Measurements from ENCODE around the gene CD52.

DNA sequence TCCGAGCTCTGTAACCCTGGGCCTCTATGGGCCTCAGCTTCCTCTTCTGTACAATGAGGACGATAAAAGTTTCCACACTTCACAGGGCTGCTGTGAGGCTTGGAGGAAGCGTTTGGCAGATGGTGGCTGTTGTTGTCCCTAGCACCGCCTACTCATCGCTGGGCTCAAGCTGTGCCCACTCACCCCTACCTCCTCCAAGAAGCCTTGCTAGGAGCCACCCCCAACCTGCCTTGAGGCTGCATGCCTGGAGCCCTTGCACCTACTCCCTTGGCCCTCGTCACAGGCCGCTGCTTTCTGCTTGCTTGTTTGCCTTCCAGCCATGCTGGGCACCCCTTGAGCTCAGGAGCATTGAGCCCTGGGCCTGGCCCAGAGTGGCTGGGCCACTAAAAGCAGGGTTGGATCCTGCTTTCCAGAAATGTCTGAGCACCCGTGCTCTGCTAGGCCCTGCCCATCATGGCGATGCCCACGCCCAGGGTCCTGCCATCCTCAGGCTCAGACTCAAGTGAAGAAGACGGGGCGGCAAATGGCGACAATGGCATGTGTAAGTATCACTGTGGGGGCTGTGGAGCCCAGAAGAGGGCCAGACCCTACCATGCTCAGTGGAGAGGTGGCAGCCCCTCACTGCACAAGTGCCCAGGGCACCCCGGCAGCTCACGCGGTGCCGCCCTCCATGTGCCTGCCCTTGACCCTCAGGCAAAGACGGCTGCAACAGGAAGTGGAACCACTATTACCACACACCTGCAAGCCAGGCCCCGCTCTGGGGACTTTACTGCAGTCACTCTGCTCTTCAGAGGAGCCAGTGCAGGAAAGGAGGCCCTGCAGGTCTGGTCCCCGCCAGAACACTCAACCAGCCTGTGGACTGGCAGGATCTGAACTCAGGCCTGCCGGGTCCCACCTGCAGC lies 28.3 kb upstream of the CD52 start:
- TF ChIP-seq POLR2A (IDR thresholded peaks at IDR 0.05) (no peak), CTCF (IDR thresholded peaks at IDR 0.05) (no peak)
